GM19455 (cell line): Measurements from ENCODE around the gene MAOB.
A peak's percentile ranks its signal among the peaks of the same experiment; 100 is the strongest.
"Not testable (repeated sequence)": the region's sequence is repeated elsewhere in the genome, so short reads cannot be mapped to it uniquely, and the experiment has no call there.

Experiments
- ATAC-seq: cut with Tn5 transposase; IDR thresholded peaks from one replicate; pipeline ENCODE4 v1.9.1; 2021; ENCODE audit not compliant: unreplicated experiment

MAOB gene

GRCh38 chrX:43758044-43758443 is 124.2 kb downstream of the MAOB start:
- ATAC-seq: no peak

GRCh38 chrX:43756076-43756475 is 126.2 kb downstream of the MAOB start:
- ATAC-seq: no peak

- ATAC-seq: no peak
Measured at GRCh38 chrX:43753637-43754036, 128.6 kb downstream of the MAOB start.

GRCh38 chrX:43750248-43750676 is 132.0 kb downstream of the MAOB start:
- peak; percentile 68 for ATAC-seq

GRCh38 chrX:43747476-43747875 is 134.8 kb downstream of the MAOB start:
- no peak for ATAC-seq

- ATAC-seq: no peak
Measured at GRCh38 chrX:43745938-43746721, 136.1 kb downstream of the MAOB start.

- ATAC-seq: no peak
Measured at GRCh38 chrX:43744284-43744683, 138.0 kb downstream of the MAOB start.

- ATAC-seq: no peak
Measured at GRCh38 chrX:43743100-43743822, 139.0 kb downstream of the MAOB start.

- no peak for ATAC-seq
Measured at GRCh38 chrX:43741843-43742573, 140.2 kb downstream of the MAOB start.

GRCh38 chrX:43735957-43736356 is 146.3 kb downstream of the MAOB start:
- no peak for ATAC-seq

GRCh38 chrX:43735534-43735933 is 146.7 kb downstream of the MAOB start:
- ATAC-seq: no peak

- ATAC-seq: no peak
Measured at GRCh38 chrX:43734444-43734843, 147.8 kb downstream of the MAOB start.

GRCh38 chrX:43733699-43734098 is 148.6 kb downstream of the MAOB start:
- no peak for ATAC-seq

GRCh38 chrX:43731086-43731485 is 151.2 kb downstream of the MAOB start:
- no peak for ATAC-seq

- ATAC-seq: no peak
Measured at GRCh38 chrX:43728966-43729365, 153.3 kb downstream of the MAOB start.

GRCh38 chrX:43728002-43728401 is 154.2 kb downstream of the MAOB start:
- no peak for ATAC-seq

GRCh38 chrX:43727254-43727653 is 155.0 kb downstream of the MAOB start:
- not testable (repeated sequence) for ATAC-seq

- not testable (repeated sequence) for ATAC-seq
Measured at GRCh38 chrX:43725227-43725626, 157.0 kb downstream of the MAOB start.

GRCh38 chrX:43720961-43721360 is 161.3 kb downstream of the MAOB start:
- ATAC-seq: no peak

- ATAC-seq: no peak
Measured at GRCh38 chrX:43720082-43720481, 162.2 kb downstream of the MAOB start.

- no peak for ATAC-seq
Measured at GRCh38 chrX:43718956-43719355, 163.3 kb downstream of the MAOB start.

GRCh38 chrX:43718546-43718945 is 163.7 kb downstream of the MAOB start:
- ATAC-seq: no peak
